ENCODE data around the gene SPATA24. TPM values are rescaled to one million over a fixed set of nuclear protein-coding genes. Genes with fewer than 3 reads are reported as not detected.

SPATA24 gene
- total RNA-seq, 1 experiment from 2014 or later = 1.4 TPM

GRCh38 chr5:139403418-139403786 lies 487 bp downstream of the SPATA24 start:
- H3K9me3 ChIP-seq (ENCODE audit: low read length) = no peaks in the 10 kb centered on the region
- no peaks in the 10 kb centered on the region for H3K9me2 ChIP-seq (replicated peaks; ENCODE audit: low read length)
- peak overlapping the region; percentile 91 for H2AFZ ChIP-seq (ENCODE audit: low read length)
- ChIA-PET CTCF (no interaction called here), POLR2A (ENCODE audit: unreplicated experiment) (no interaction called here)
- no peaks in the 10 kb centered on the region for H4K20me1 ChIP-seq (ENCODE audit: low read length)
- H3K4me3 ChIP-seq (ENCODE audit: low read length) = peak overlapping the region; percentile 68
- H3K9ac ChIP-seq (ENCODE audit: low read length) = peak overlapping the region; percentile 88
- TSS peak; percentile 88 for BruUV-seq (replicated peaks)
- no peaks in the 10 kb centered on the region for H3K36me3 ChIP-seq (ENCODE audit: low read depth, low read length)
- no peaks in the 10 kb centered on the region for H3K79me2 ChIP-seq (ENCODE audit: low read length)
- no peaks in the 10 kb centered on the region for H3F3A ChIP-seq (ENCODE audit: low read length, unreplicated experiment)
- no peak for DNase-seq
- intact Hi-C loops (cut with micrococcal nuclease) = no loop called here
- TF ChIP-seq EZH2 (IDR thresholded peaks at IDR 0.05; ENCODE audit: low read length, unreplicated experiment) (no peak), EZH2phosphoT487 (IDR thresholded peaks at IDR 0.05; ENCODE audit: borderline replicate concordance, low read length) (no peak)
- TF ChIP-seq, protein P1, sequence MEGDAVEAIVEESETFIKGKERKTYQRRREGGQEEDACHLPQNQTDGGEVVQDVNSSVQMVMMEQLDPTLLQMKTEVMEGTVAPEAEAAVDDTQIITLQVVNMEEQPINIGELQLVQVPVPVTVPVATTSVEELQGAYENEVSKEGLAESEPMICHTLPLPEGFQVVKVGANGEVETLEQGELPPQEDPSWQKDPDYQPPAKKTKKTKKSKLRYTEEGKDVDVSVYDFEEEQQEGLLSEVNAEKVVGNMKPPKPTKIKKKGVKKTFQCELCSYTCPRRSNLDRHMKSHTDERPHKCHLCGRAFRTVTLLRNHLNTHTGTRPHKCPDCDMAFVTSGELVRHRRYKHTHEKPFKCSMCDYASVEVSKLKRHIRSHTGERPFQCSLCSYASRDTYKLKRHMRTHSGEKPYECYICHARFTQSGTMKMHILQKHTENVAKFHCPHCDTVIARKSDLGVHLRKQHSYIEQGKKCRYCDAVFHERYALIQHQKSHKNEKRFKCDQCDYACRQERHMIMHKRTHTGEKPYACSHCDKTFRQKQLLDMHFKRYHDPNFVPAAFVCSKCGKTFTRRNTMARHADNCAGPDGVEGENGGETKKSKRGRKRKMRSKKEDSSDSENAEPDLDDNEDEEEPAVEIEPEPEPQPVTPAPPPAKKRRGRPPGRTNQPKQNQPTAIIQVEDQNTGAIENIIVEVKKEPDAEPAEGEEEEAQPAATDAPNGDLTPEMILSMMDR (conservative IDR thresholded peaks at IDR 0.05; ENCODE audit: low read depth, low read length) = no peak
- H3K27ac ChIP-seq (ENCODE audit: low read length) = peak overlapping the region; percentile 90
- H3K4me1 ChIP-seq (ENCODE audit: insufficient read depth, low read length) = peaks cover 10% of the 10 kb centered on the region
- ATAC-seq = no peak
- H3K27me3 ChIP-seq (ENCODE audit: low read length) = no peaks in the 10 kb centered on the region
- H3K4me2 ChIP-seq (ENCODE audit: low read length) = peak overlapping the region; percentile 90

DNA sequence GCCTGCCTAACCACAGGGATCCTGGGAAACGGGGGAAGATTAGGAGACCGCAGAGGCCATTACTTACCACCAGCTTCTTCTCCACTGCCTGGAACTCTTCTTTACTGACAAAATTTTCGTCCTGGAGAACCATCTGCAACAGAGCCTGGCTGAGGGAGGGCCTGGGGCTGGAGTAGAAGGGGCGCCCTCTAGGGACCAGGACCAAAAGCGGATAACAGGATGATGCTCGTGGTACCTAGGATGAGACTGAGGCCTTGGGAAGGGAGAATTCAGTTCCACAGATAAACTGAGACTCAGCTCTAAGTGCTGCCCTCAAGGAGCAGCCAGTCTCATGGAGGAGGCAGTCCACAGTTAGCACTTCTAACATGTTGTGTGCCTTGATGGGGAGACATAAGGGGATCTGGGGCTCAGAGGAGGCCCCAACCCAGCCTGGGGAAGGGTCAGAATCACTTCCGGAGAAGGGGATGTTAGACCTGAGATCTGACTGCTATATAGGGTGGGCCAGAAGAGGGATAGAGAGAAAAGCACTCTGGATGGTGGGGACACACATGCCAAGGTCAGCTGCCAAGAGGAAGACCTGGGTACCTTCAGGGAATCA lies 1.2 kb downstream of the SPATA24 start:
- no peak overlapping the region for H3K4me2 ChIP-seq (ENCODE audit: low read length)
- no peaks in the 10 kb centered on the region for H3K36me3 ChIP-seq (ENCODE audit: low read depth, low read length)
- CTCF ChIA-PET = interaction anchor here (0.6 kb wide), 2 partner anchors 47 to 147 kb away, joined by 3 read pairs; no protein-coding TSS in a partner anchor
- H3K27me3 ChIP-seq (ENCODE audit: low read length) = no peaks in the 10 kb centered on the region
- H3K4me3 ChIP-seq (ENCODE audit: low read length) = no peak overlapping the region
- DNase-seq (peak; percentile 33), ATAC-seq (no peak)
- no peaks in the 10 kb centered on the region for H3K9me2 ChIP-seq (replicated peaks; ENCODE audit: low read length)
- no peak overlapping the region for H3K9ac ChIP-seq (ENCODE audit: low read length)
- intact Hi-C loops (cut with micrococcal nuclease) = no loop called here
- no peaks in the 10 kb centered on the region for H3K9me3 ChIP-seq (ENCODE audit: low read length)
- no peak overlapping the region for H2AFZ ChIP-seq (ENCODE audit: low read length)
- no peak overlapping the region for H3K27ac ChIP-seq (ENCODE audit: low read length)
- POLR2A ChIA-PET (ENCODE audit: unreplicated experiment) = no interaction called here
- no peaks in the 10 kb centered on the region for H4K20me1 ChIP-seq (ENCODE audit: low read length)
- TF ChIP-seq EZH2 (IDR thresholded peaks at IDR 0.05; ENCODE audit: low read length, unreplicated experiment) (no peak), EZH2phosphoT487 (IDR thresholded peaks at IDR 0.05; ENCODE audit: borderline replicate concordance, low read length) (no peak)
- TF ChIP-seq, protein P1 (conservative IDR thresholded peaks at IDR 0.05; ENCODE audit: low read depth, low read length) = peak; percentile 67
- H3K79me2 ChIP-seq (ENCODE audit: low read length) = no peaks in the 10 kb centered on the region
- H3F3A ChIP-seq (ENCODE audit: low read length, unreplicated experiment) = no peaks in the 10 kb centered on the region
- no TSS peak for BruUV-seq (replicated peaks)
- peaks cover 10% of the 10 kb centered on the region for H3K4me1 ChIP-seq (ENCODE audit: insufficient read depth, low read length)

GRCh38 chr5:139401546-139401945 lies 2.3 kb downstream of the SPATA24 start:
- TF ChIP-seq, protein P1 (conservative IDR thresholded peaks at IDR 0.05; ENCODE audit: low read depth, low read length) = no peak
- TF ChIP-seq EZH2 (IDR thresholded peaks at IDR 0.05; ENCODE audit: low read length, unreplicated experiment) (no peak), EZH2phosphoT487 (IDR thresholded peaks at IDR 0.05; ENCODE audit: borderline replicate concordance, low read length) (no peak)
- intact Hi-C loops (cut with micrococcal nuclease) = no loop called here
- no peak for ATAC-seq
- POLR2A ChIA-PET (ENCODE audit: unreplicated experiment) = interaction anchor here (0.6 kb wide), 1 partner anchor 15 kb away, joined by 3 read pairs; no protein-coding TSS in a partner anchor
- H3K4me1 ChIP-seq (ENCODE audit: insufficient read depth, low read length) = peaks cover 10% of the 10 kb centered on the region
- CTCF ChIA-PET = no interaction called here
- DNase-seq = no peak
- no peaks in the 10 kb centered on the region for H3K27me3 ChIP-seq (ENCODE audit: low read length)
- no peaks in the 10 kb centered on the region for H3K36me3 ChIP-seq (ENCODE audit: low read depth, low read length)
- no peaks in the 10 kb centered on the region for H4K20me1 ChIP-seq (ENCODE audit: low read length)
- no peak overlapping the region for H3K4me3 ChIP-seq (ENCODE audit: low read length)
- H3K4me2 ChIP-seq (ENCODE audit: low read length) = no peak overlapping the region
- H3F3A ChIP-seq (ENCODE audit: low read length, unreplicated experiment) = no peaks in the 10 kb centered on the region
- no peaks in the 10 kb centered on the region for H3K9me3 ChIP-seq (ENCODE audit: low read length)
- no peaks in the 10 kb centered on the region for H3K9me2 ChIP-seq (replicated peaks; ENCODE audit: low read length)
- H3K79me2 ChIP-seq (ENCODE audit: low read length) = no peaks in the 10 kb centered on the region
- no peak overlapping the region for H3K9ac ChIP-seq (ENCODE audit: low read length)
- BruUV-seq (replicated peaks) = no TSS peak
- H2AFZ ChIP-seq (ENCODE audit: low read length) = no peak overlapping the region
- no peak overlapping the region for H3K27ac ChIP-seq (ENCODE audit: low read length)
